ENCODE data around the gene IDI2.

- TF ChIP-seq CTCF (IDR thresholded peaks at IDR 0.05) (no peak), POLR2A (IDR thresholded peaks at IDR 0.05) (no peak)
Measured at GRCh38 chr10:1003884-1004670, 21.6 kb downstream of the IDI2 start.

All from thyroid gland (tissue), 4 donors.